CD4-positive, CD25-positive, alpha-beta regulatory T cell (primary cell): ENCODE results near the gene SLC23A2. TPM values are rescaled to one million over a fixed set of nuclear protein-coding genes. Genes with fewer than 3 reads are reported as not detected.

ENCODE experiments used
- ATAC-seq, 2 donors: fragments of 150-1000 bp; cut with Tn5 transposase; one replicate each; pipeline ENCODE4 v1.10.0; 2021; ENCODE audit warnings: low read depth in 2 of 2, moderate number of reproducible peaks in 2 of 2, moderate library complexity in 1 of 2
- DNase-seq, 3 donors: peaks; one replicate each; pipeline versions ENCODE4 v3.0.0 to v3.0.0-alpha.2; 2012 to 2022; ENCODE audit warnings: mixed read lengths in 1 of 3
- H3K27ac ChIP-seq: one replicate; pipeline ENCODE4 v1.7.0; 2013; ENCODE audit warnings: mild to moderate bottlenecking, low read length; ENCODE audit not compliant: insufficient read depth, poor library complexity, severe bottlenecking
- H3K27me3 ChIP-seq: one replicate; pipeline ENCODE4 v1.7.0; 2013; ENCODE audit warnings: low read length; ENCODE audit not compliant: control insufficient read depth, insufficient read depth
- H3K36me3 ChIP-seq: one replicate; pipeline ENCODE4 v1.7.0; 2013; ENCODE audit warnings: mild to moderate bottlenecking, low read length, moderate library complexity; ENCODE audit not compliant: control insufficient read depth, insufficient read depth
- H3K4me1 ChIP-seq: 2 replicates; pipeline ENCODE4 v1.7.0; 2013; ENCODE audit warnings: mild to moderate bottlenecking, low read length; ENCODE audit not compliant: insufficient read depth, control insufficient read depth, poor library complexity, severe bottlenecking
- H3K4me3 ChIP-seq: one replicate; pipeline ENCODE4 v1.7.0; 2013; ENCODE audit warnings: low read depth, mild to moderate bottlenecking, low read length, moderate library complexity
- H3K9me3 ChIP-seq, 2 experiments: 1 replicate in 1 of 2; 2 replicates in 1 of 2; pipeline ENCODE4 v1.7.0; 2013; ENCODE audit warnings: low read length in 2 of 2, mild to moderate bottlenecking in 1 of 2, moderate library complexity in 1 of 2; ENCODE audit not compliant: control insufficient read depth in 2 of 2
- H3K27ac Mint-ChIP-seq, 3 donors: one replicate each; pipeline ENCODE4 v1.8.0; 2020 to 2022; ENCODE audit warnings: mild to moderate bottlenecking in 3 of 3, mixed read lengths in 3 of 3, moderate library complexity in 2 of 3
- H3K27me3 Mint-ChIP-seq: one replicate; pipeline ENCODE4 v1.8.0; 2022; ENCODE audit warnings: mild to moderate bottlenecking, mixed read lengths
- H3K36me3 Mint-ChIP-seq: one replicate; pipeline ENCODE4 v1.8.0; 2020; ENCODE audit warnings: mixed read lengths
- H3K4me1 Mint-ChIP-seq, 4 donors: one replicate each; pipeline ENCODE4 v1.8.0; 2020 to 2022; ENCODE audit warnings: mixed read lengths in 4 of 4, mild to moderate bottlenecking in 1 of 4
- H3K4me3 Mint-ChIP-seq, 4 donors: one replicate each; pipeline ENCODE4 v1.8.0; 2020 to 2022; ENCODE audit warnings: mild to moderate bottlenecking in 4 of 4, mixed read lengths in 4 of 4, moderate library complexity in 3 of 4
- H3K9me3 Mint-ChIP-seq, 7 donors: one replicate each; pipeline ENCODE4 v1.8.0; 2020 to 2022; ENCODE audit warnings: mixed read lengths in 7 of 7, mild to moderate bottlenecking in 3 of 7, moderate library complexity in 2 of 7
- polyA plus RNA-seq, 4 donors: library from polyadenylated mRNA; unstranded; fragments of 300-500 nt; fragmentation: Illumina TruSeq; gene quantifications; one replicate each; pipeline ENCODE4 v1.2.3, GENCODE V29; 2021
- total RNA-seq: library from RNA; stranded (reverse); gene quantifications from one replicate; pipeline ENCODE4 v1.2.3, GENCODE V29; 2022

SLC23A2 gene
- total and polyA plus RNA-seq, 5 donors from 2014 or later = 3.7 to 19.6 (median 4.7) TPM

DNA sequence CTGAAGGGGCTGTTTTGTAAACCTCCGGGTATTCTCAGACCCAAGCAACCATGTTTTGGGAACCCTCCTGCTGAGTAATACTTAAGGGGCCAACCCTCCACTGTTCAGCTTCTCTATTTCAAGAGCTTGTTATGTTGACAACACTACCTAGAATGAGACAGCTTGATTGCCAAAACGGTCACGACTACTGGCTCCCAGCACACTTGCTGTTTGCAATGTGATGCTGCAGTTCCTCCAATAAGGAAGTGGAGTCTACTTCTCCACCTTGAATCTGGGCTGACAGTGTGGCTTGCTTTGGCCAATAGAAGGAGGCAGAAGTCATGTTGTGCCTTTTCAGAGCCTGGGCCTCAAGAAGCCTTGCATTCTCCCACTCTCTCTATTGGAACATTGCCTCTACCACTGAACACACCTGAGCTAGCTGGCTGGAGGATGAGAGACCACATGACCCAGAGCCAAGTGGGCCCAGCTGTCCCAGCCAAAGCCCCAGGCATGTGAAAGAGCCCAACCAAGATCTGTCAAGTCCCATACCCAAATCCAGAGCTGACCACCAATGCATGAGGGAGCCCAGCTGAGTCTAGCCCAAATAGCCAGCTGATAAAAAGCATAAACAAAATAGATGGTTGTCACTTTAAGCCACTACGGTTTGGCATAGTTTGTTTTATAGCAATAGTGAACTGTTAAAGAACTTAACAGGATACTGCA lies 171.6 kb downstream of the SLC23A2 start:
- Mint-ChIP-seq H3K4me3 (no peak overlapping the region), H3K27me3 (no peaks in the 10 kb centered on the region), H3K36me3 (no peaks in the 10 kb centered on the region), H3K27ac (no peak overlapping the region), H3K9me3 (peaks cover 0 to 4% (median 0%) of the 10 kb centered on the region in 7 donors), H3K4me1 (no peaks in the 10 kb centered on the region)
- no peak overlapping the region for H3K27ac ChIP-seq
- DNase-seq = no peak
- H3K27me3 ChIP-seq = no peaks in the 10 kb centered on the region
- peak; percentile 18 to 37 for ATAC-seq
- no peaks in the 10 kb centered on the region for H3K36me3 ChIP-seq
- H3K9me3 ChIP-seq = peaks cover 0 to 2% of the 10 kb centered on the region in 2 experiments
- H3K4me1 ChIP-seq = no peaks in the 10 kb centered on the region
- H3K4me3 ChIP-seq = no peak overlapping the region

- ATAC-seq (no peak), DNase-seq (no peak)
- Histone ChIP-seq H3K9me3 (peaks cover 0 to 2% of the 10 kb centered on the region in 2 experiments), H3K36me3 (no peaks in the 10 kb centered on the region), H3K4me1 (no peaks in the 10 kb centered on the region), H3K27me3 (no peaks in the 10 kb centered on the region), H3K27ac (no peak overlapping the region), H3K4me3 (no peak overlapping the region)
- Mint-ChIP-seq H3K4me1 (peaks cover 0 to 6% (median 2%) of the 10 kb centered on the region in 4 donors), H3K4me3 (no peak overlapping the region), H3K9me3 (peaks cover 0 to 4% (median 0%) of the 10 kb centered on the region in 7 donors), H3K27me3 (no peaks in the 10 kb centered on the region), H3K36me3 (no peaks in the 10 kb centered on the region), H3K27ac (no peak overlapping the region)
These were observed 172.3 kb downstream of the SLC23A2 start for GRCh38 chr20:4828830-4829513.

DNA sequence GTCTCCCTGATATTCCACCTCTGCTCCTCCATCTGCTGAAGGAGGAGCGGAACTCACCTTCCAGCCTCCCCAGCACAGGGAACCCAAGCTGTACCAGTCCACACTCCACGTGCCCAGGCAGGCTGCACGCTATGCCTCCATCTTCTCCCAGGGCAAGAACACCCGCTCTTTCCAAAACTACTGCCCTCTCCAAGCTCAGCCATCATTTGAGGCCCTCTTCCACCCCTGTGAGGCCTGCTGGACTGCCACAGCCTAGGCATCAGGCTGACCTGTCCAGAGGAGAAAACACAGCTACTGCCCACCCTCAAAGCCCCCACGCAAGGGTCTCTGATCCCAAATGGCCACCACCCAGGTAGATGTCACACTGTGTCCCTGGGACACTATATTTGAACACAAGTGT lies 179.7 kb downstream of the SLC23A2 start:
- Mint-ChIP-seq H3K4me3 (peak overlapping the region; percentile 85 to 93 (median 90)), H3K27me3 (no peaks in the 10 kb centered on the region), H3K36me3 (peaks cover 16% of the 10 kb centered on the region), H3K4me1 (peaks cover 10 to 42% (median 31%) of the 10 kb centered on the region in 4 donors), H3K9me3 (no peaks in the 10 kb centered on the region), H3K27ac (peak overlapping the region in 2 of 3 donors; percentile 82 to 93)
- peak overlapping the region; percentile 66 for H3K4me3 ChIP-seq
- peaks cover 19% of the 10 kb centered on the region for H3K4me1 ChIP-seq
- peak overlapping the region; percentile 60 for H3K27ac ChIP-seq
- DNase-seq (no peak), ATAC-seq (no peak)
- H3K36me3 ChIP-seq = peaks cover 8% of the 10 kb centered on the region
- no peaks in the 10 kb centered on the region for H3K9me3 ChIP-seq
- no peaks in the 10 kb centered on the region for H3K27me3 ChIP-seq

DNA sequence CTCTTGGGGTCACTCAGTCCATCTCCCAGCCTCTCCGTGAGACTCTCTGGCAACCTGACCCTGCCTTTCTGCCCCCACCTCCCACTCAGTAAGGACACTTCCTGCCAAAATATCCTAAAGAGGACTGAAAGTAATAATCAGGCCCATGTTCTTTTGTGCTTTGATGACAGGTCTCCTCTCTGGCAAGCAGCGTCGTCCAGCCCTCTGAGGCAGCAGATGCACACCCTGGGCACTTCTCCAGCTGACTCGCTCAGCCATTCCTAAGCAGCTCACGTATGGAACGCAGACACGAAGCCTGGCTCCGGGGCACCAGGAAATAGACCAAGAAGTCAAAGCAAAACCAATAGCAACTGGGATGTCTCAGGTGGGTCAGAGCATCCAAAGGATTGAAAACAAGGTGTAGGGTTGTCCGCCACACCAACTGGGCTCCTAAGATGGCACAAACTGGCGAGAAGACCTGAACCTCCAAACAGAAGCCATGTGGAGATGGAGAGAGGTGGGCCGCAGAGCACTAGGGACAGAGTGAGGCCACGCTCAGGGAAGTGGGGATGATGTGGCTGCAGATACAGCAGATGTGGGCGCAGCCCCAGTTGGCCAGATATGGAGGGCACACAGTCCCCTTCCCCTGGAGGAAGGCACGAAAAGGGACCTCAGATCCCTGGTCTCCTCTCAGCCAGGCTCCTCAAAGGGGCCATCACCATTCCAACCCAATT lies 180.3 kb downstream of the SLC23A2 start:
- H3K4me1 Mint-ChIP-seq = peaks cover 10 to 45% (median 32%) of the 10 kb centered on the region in 4 donors
- H3K36me3 Mint-ChIP-seq = peaks cover 18% of the 10 kb centered on the region
- no peak for ATAC-seq

DNA sequence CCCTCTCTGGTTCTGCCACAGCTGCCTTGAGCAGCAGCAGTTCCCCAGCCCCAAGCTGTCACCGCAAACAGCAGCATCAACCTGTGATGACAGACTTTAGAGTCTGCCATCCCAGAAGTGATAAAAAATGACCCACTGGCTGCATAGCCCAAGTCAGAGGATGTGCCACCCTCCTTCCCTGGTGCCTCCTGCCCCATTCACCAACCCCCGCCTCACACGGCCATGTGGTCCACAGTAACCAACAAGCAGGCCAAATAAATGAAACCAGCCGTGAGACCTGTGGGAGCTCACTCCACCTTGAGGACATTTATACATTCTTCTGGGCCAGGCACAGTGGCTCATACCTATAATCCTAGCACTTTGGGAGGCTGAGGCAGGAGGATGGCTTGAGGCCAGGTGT lies 181.4 kb downstream of the SLC23A2 start:
- Mint-ChIP-seq H3K9me3 (no peaks in the 10 kb centered on the region), H3K27ac (peak overlapping the region in 1 of 3 donors; percentile 46), H3K27me3 (no peaks in the 10 kb centered on the region), H3K36me3 (peaks cover 18% of the 10 kb centered on the region), H3K4me3 (peak overlapping the region in 2 of 4 donors; percentile 47 to 54), H3K4me1 (peaks cover 14 to 54% (median 40%) of the 10 kb centered on the region in 4 donors)
- H3K9me3 ChIP-seq = no peaks in the 10 kb centered on the region
- no peak for ATAC-seq
- no peak overlapping the region for H3K4me3 ChIP-seq
- peaks cover 31% of the 10 kb centered on the region for H3K4me1 ChIP-seq
- peaks cover 8% of the 10 kb centered on the region for H3K36me3 ChIP-seq
- H3K27me3 ChIP-seq = no peaks in the 10 kb centered on the region
- DNase-seq = no peak
- H3K27ac ChIP-seq = no peak overlapping the region

More for the DNA sequence above, 180.3 kb downstream of the SLC23A2 start:
- Mint-ChIP-seq H3K4me3 (peak overlapping the region; percentile 75 to 93 (median 87)), H3K27me3 (no peaks in the 10 kb centered on the region), H3K27ac (peak overlapping the region in 2 of 3 donors; percentile 63 to 93), H3K9me3 (no peaks in the 10 kb centered on the region)
- no peak overlapping the region for H3K4me3 ChIP-seq
- H3K27ac ChIP-seq = no peak overlapping the region
- H3K9me3 ChIP-seq = no peaks in the 10 kb centered on the region
- peaks cover 8% of the 10 kb centered on the region for H3K36me3 ChIP-seq
- H3K4me1 ChIP-seq = peaks cover 21% of the 10 kb centered on the region
- H3K27me3 ChIP-seq = no peaks in the 10 kb centered on the region
- DNase-seq = no peak

DNA sequence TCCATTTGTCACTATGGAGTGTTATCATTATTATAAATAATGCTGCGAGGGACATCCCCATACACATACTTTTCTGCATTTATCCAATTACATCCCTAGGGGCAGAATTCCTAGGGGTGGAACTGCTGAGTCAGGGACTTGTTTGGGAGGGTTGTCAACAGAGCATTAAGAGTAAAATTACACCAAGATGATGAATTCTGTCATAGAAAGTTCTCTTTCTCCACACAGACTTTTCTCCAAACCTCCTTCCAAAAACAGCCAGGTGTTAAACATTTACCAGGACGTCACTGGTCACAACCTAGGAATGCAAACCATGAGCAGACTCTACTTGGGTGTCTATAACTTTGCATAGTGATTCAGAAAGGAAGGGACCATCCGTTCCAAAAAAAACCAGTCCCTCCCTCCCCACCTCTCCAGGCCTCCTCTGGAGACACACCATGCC lies 184.1 kb downstream of the SLC23A2 start:
- H3K27me3 Mint-ChIP-seq = no peaks in the 10 kb centered on the region
- H3K36me3 Mint-ChIP-seq = peaks cover 18% of the 10 kb centered on the region
- Histone ChIP-seq H3K36me3 (peaks cover 8% of the 10 kb centered on the region), H3K27ac (no peak overlapping the region), H3K9me3 (no peaks in the 10 kb centered on the region), H3K4me1 (peaks cover 57% of the 10 kb centered on the region), H3K4me3 (no peak overlapping the region), H3K27me3 (no peaks in the 10 kb centered on the region)
- H3K9me3 Mint-ChIP-seq = no peaks in the 10 kb centered on the region
- ATAC-seq (no peak), DNase-seq (no peak)
- peaks cover 26 to 76% (median 51%) of the 10 kb centered on the region in 4 donors for H3K4me1 Mint-ChIP-seq
- peak overlapping the region in 2 of 3 donors; percentile 54 to 75 for H3K27ac Mint-ChIP-seq
- H3K4me3 Mint-ChIP-seq = peak overlapping the region in 2 of 4 donors; percentile 49 to 52

- H3K27me3 Mint-ChIP-seq = no peaks in the 10 kb centered on the region
- H3K4me1 ChIP-seq = peaks cover 58% of the 10 kb centered on the region
- H3K36me3 ChIP-seq = peaks cover 4% of the 10 kb centered on the region
- no peaks in the 10 kb centered on the region for H3K9me3 Mint-ChIP-seq
- H3K27me3 ChIP-seq = no peaks in the 10 kb centered on the region
- no peak for ATAC-seq
- peak overlapping the region; percentile 86 to 99 (median 91) for H3K4me3 Mint-ChIP-seq
- DNase-seq = no peak
- H3K27ac ChIP-seq = peak overlapping the region; percentile 96
- no peaks in the 10 kb centered on the region for H3K9me3 ChIP-seq
- H3K4me1 Mint-ChIP-seq = peaks cover 17 to 77% (median 57%) of the 10 kb centered on the region in 4 donors
- H3K36me3 Mint-ChIP-seq = peaks cover 8% of the 10 kb centered on the region
- H3K4me3 ChIP-seq = peak overlapping the region; percentile 80
- peak overlapping the region; percentile 98 to 99 (median 98) for H3K27ac Mint-ChIP-seq
These were observed 185.7 kb downstream of the SLC23A2 start for GRCh38 chr20:4815628-4816027.
